DMS153 treated with DMSO at 0.1 percent for 48 hours (cell line): ENCODE measurements around the gene PTPRN2.

Source experiments
- DNase-seq: peaks from one replicate; lab custom pipeline; 2025; ENCODE audit not compliant: unreplicated experiment; lab: John Stamatoyannopoulos, UW

Gene PTPRN2

GRCh38 chr7:157870644-157871290 is 716.9 kb downstream of the PTPRN2 start:
- DNase-seq, result no peak

DNA sequence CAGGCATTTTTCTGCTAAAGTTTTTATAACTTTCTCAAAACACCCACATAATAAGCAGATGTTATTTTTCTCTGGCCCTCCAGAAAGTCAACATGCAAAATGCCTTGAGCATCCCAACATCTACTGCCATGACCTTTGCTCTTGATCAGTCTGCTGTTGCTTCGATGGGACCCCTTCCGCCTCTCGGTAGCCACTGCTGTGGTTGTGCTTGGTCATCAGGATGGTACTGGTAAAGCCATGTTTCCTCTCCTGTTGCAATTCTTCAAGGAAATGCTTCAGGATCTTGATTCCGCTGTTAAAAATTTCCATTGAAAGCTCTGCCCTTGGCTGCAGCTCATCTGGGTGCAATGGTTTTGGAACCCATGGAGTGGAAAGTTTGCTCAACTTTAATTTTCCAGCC is 717.8 kb downstream of the PTPRN2 start:
- DNase-seq, result no peak

DNA sequence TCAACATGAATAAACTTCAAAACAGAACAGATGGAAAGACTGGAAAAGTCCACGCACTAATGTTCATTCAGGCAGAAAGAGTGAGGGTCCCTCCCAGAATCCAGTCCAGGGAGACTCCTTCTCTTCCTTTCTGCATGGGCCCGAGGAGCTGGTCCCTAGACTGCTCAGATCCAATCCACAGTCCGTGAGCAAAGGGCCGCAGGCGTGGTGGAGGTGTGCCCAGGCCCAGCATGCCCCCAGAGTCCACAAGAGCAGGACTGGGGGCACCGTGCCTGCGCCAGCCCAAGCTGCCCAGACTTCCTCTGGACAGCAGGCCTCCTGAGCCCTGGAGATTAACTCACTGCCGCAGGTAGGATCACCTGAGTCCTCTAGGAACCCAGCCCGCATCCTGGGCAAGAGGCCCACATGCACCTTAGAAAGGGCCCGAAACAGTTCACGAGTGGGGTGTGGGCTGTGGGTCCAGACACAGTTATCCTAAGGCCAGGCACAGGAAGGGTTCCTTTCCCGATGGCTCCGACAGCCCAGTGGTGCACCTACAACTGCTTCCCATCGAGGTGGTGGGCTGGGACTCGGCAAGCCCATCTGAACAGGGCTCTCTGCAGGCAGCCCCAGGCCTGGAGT is 719.8 kb downstream of the PTPRN2 start:
- no peak for DNase-seq

GRCh38 chr7:157866336-157866924 is 721.2 kb downstream of the PTPRN2 start:
- no peak for DNase-seq

DNA sequence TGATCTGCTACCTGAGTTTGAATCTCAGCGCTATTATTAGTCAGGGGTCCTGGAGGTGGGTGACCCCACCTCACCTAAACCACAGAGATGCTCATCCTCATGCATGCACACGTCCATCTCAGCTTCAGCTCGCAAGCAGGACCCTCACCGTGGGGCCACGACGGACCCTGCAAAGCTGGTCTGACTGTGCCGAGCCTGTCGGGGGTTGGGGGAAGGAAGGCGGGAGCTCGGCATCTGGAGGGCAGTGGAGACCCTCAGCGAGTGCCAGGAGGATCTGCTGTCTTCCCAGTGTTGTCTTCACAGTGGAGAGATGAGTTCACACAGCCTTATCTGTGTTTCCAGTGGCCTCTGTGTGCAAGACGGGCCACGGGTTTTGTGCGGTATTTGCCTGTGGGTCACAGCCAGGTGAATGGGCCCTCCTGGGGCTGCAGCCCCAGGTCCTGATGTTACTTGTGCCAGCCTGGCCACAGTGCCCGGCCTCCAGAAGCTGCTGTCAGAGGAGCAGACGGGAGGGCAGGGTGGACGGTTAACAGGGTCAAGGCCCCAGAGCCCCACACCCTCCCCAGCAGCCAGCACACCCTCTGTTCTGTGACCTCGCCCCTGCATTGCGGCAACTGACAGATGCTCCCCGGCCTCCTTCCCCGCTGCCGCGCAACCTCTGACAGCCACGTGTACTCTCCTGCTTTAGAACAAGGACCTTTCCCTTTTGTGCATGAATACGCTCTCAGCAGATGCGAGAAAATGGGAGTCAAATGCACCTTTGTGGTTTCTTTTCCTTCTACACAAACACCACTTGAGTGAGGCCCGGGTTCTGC is 722.1 kb downstream of the PTPRN2 start:
- no peak for DNase-seq

DNA sequence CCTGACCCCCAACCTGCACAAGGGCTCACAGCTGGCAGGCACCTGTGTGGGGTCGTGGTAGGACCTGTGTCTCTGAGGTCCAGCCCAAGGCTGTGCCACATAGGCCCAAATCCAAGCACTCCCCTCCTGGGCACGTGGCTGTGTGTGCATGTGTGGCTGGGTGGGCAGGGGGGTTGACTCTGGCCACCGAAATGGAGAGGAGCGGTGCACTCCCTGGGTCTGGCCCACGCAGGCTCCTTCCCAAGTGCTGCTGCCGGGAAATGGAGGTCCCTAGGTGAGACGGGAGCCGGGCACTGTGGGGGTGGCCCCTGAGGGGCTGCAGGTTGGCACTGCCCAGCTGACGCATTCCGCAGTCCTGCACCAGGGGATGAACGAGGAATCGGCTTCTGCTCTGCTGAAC is 722.7 kb downstream of the PTPRN2 start:
- DNase-seq, result no peak

GRCh38 chr7:157863906-157864810 is 723.5 kb downstream of the PTPRN2 start:
- DNase-seq, result no peak

DNA sequence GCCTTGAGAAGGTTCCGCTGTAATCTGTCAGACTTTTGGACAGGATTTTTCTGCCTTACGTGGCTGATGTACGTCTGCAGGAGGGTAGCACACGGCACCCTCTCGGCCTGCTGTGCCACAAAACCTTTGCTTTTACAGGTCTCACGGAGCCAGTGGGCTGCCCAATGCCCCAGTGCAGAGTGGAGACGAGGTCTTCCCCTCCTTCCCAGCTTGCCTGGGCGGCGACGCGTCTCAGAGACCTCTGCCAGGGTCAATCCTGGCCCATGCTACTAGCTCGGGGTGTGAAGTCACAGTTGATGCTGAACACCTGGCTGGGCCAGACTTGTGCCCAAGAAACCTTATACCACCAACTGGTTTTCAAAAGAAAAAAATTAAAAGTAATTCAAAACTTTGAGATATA is 724.4 kb downstream of the PTPRN2 start:
- no peak for DNase-seq

- DNase-seq, result no peak
Measured at GRCh38 chr7:157862731-157863130, 724.9 kb downstream of the PTPRN2 start.

DNA sequence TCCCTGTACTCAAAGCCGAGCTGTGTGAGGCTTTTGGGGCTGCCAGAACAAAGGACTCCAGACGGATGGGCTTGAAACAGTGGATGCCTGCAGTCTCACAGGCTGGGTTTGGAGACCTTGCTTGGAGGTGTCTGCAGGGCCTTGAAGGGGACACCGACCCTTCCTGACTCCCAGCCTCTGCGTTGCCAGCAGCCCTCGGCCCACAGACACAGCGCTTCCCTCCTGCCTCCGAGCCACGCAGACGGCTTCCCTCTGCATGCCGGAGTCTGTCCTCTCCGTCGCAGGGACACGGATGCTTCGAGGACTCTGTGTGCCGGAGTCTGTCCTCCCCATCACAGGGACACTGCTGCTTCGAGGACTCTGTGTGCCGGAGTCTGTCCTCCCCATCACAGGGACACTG is 726.1 kb downstream of the PTPRN2 start:
- no peak for DNase-seq

DNA sequence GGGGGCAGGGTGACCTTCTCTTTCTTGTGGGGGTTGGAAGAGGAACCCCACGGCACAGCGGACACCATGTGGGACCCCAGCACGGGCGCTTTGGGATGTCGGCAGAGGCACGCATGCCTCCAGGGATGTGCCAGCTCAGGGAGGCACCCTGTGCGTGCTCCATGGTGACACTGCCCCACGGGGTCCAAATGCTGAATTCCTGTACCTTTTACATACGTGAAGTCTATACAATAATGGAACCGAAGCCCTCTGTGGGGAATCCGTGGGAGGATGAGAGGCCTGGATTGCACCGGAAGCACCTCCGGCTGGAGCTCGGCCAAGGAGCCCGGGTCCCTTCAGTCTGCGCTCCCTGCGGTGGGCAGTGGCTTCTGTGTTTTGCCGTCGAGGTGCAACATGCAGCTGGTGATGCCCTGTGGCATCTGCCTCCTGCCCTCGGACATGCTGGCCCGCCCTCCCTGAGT is 726.6 kb downstream of the PTPRN2 start:
- DNase-seq, result no peak

- no peak for DNase-seq
Measured at GRCh38 chr7:157860406-157860805, 727.2 kb downstream of the PTPRN2 start.

- DNase-seq, result no peak
Measured at GRCh38 chr7:157859915-157860314, 727.7 kb downstream of the PTPRN2 start.

DNA sequence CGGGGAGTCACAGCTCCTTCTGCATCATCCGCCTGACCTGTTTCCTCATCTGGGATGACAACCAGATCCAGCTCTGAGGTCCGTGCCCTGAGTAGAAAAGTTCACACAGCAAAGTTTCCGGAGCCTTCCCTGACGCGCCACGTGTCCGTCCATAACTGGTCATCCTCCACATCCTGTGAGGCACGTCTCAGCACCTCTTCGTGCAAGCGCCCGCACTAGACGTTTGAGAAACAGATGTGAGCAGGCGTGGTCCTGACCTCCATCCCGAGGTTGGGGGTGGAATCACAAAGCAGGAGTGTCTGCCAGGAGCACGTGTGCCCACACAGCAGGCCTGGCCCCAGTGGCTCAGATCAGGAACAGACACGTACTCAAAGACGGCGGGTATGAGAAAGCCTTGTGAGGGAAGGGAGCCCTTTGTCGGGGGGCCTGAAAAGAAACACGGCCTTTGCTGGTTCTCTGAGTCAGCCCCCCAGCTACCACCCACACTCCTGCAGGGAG is 730.0 kb downstream of the PTPRN2 start:
- no peak for DNase-seq

DNA sequence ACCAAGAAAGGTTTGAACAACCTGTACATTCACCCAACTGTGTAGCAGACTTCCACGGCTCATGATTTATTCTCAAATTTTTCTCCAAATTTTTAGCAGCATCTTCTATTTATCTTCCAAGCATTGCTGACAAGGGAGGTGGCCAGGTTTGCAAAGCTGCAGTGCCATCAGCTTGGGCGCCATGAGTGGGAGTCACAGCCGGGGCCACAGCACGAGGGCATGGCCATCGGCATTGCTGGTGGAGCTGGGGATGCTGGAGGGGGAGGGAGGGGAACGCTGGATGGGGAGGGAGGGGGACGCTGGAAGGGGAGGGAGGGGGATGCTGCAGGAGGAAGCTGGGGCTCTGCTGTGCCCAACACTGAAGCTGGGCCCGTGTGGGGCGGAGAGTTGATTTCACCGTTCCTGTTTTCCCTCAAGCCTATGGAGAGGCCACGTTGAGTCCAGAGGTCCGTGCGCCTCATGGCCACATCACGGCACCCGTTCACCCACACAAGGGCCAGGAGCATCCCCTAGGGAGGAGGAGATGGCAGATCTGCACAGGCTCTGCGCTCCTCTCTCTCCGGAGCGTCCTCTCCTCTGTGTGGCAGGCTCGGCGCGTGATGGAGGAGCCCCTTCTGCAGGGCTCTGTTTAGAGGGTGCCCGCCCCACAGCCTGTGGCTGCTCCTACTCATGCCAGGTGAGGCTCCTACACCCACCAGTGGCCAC is 730.6 kb downstream of the PTPRN2 start:
- DNase-seq, result no peak

GRCh38 chr7:157855452-157856213 is 732.0 kb downstream of the PTPRN2 start:
- DNase-seq, result no peak

- no peak for DNase-seq
Measured at GRCh38 chr7:157855016-157855415, 732.6 kb downstream of the PTPRN2 start.

GRCh38 chr7:157854066-157854891 is 733.3 kb downstream of the PTPRN2 start:
- DNase-seq, result no peak

DNA sequence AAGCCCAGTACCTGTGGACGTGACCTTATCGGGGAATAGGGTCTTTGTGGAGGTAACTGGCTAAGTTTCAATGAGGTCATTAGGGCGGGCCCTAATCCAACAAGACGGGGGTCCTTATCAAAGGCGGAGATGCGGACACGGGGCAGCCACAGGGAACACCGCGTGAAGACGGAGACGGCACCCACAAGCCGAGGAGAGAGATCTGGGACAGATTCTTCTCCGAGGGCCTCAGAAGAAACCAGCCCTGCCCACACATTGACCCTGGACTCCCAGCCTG is 733.9 kb downstream of the PTPRN2 start:
- no peak for DNase-seq
